ENCODE data around the gene RPL38.

GRCh38 chr17:74215342-74215727 is 11.9 kb downstream of the RPL38 start:
- TF ChIP-seq CTCF (IDR thresholded peaks at IDR 0.05) (no peak), POLR2A (IDR thresholded peaks at IDR 0.05) (no peak)

Data from esophagus squamous epithelium (tissue), 4 donors.